ENCODE results near the gene PLEKHA8. TPM values are rescaled to one million over a fixed set of nuclear protein-coding genes. Genes with fewer than 3 reads are reported as not detected.

Gene PLEKHA8
- total RNA-seq, 4 donors from 2014 or later = 9.0 to 23.4 (median 13.0) TPM

- TF ChIP-seq EP300 (IDR thresholded peaks at IDR 0.05) (no peak), CTCF (IDR thresholded peaks at IDR 0.05) (no peak), POLR2A (IDR thresholded peaks at IDR 0.05) (no peak)
- Histone ChIP-seq H3K9me3 (no peaks in the 10 kb centered on the region), H3K4me3 (no peak overlapping the region), H3K27ac (peak overlapping the region in 3 of 4 donors; percentile 24 to 94 (median 87)), H3K4me1 (peaks cover 0 to 70% (median 26%) of the 10 kb centered on the region in 4 donors), H3K36me3 (peaks cover 0 to 36% (median 0%) of the 10 kb centered on the region in 3 donors), H3K27me3 (no peaks in the 10 kb centered on the region)
- 47 to 53% methylated on average over 3 of the region's 3 CpGs for whole genome bisulfite sequencing, 2 donors
- DNase-seq (ENCODE audit: low spot score in 2 of 2) = no peak
Observed at GRCh38 chr7:30162133-30162532, 133.9 kb downstream of the PLEKHA8 start.

DNA sequence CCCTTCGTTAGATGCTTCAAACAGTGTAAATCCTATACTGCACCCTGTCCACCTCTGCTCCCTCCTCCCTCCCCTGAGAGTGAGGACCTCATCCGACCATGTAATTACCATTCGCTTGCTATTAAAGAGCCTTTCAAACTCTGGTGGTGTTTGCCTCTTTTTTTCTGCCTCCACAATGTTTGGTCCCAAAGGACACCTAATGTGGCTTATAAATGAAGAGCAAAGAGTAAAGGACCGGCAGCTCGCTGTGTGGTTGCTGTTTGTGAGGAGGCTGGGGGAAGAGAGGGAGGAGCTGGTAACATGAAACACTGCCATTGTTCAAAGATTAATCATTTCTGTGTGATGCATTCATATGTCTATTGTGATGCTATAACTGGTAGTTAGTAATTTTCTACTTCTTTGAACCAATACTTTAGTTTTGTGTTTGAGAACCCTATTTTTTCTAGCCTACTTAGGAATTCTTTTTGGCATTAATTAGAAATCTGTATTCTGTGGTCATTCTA is 134.5 kb downstream of the PLEKHA8 start:
- TF ChIP-seq EP300 (IDR thresholded peaks at IDR 0.05) (peak in 1 of 2 donors; percentile 9), CTCF (IDR thresholded peaks at IDR 0.05) (no peak)
- Histone ChIP-seq H3K4me3 (no peak overlapping the region), H3K36me3 (peaks cover 0 to 31% (median 0%) of the 10 kb centered on the region in 3 donors), H3K27ac (peak overlapping the region in 3 of 4 donors; percentile 74 to 94 (median 87)), H3K9me3 (no peaks in the 10 kb centered on the region), H3K27me3 (no peaks in the 10 kb centered on the region), H3K4me1 (peaks cover 0 to 71% (median 27%) of the 10 kb centered on the region in 4 donors)
- 31 to 35% methylated on average over 5 of the region's 5 CpGs for WGBS, 2 donors
- no peak for DNase-seq (ENCODE audit: low spot score in 2 of 2)

DNA sequence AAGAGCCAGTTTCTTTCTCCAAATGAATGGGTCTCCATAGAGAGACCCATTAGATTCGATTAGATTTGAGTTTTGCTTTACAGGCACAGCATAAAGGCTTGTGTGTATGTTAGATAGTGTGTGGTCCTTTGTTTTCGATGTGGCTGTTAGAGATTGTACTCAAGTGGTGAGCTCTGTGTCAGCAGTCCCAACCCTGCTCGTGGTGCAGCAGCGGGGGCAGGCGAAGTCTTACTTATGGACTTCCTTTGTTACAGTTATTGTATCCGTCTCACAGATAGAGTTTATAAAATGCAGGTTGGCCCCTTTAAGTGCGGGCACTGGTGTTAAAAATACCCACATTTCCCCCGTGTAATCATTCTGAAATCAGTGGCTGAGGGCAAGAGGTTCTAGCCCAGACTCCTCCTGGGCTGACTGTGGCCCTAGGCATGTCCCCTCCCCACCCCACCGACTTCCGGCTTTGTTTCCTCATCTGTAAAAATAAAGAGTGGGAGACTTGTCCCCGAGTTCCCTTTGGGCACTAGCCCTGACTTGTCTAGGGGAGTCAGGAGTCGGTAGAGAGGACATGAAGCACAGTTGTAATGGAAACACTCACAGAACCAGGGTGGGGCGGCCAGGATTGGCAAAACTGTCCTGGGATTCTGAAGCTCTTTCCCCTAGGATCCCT is 135.2 kb downstream of the PLEKHA8 start:
- peaks cover 0 to 78% (median 30%) of the 10 kb centered on the region in 4 donors for H3K4me1 ChIP-seq
- no peak for DNase-seq (ENCODE audit: low spot score in 2 of 2)
- no peak overlapping the region for H3K4me3 ChIP-seq
- H3K9me3 ChIP-seq = no peaks in the 10 kb centered on the region
- peak overlapping the region; percentile 32 to 94 (median 80) for H3K27ac ChIP-seq
- H3K27me3 ChIP-seq = no peaks in the 10 kb centered on the region
- peak in 1 of 2 donors; percentile 24 for TF ChIP-seq EP300 (IDR thresholded peaks at IDR 0.05)
- TF ChIP-seq CTCF (IDR thresholded peaks at IDR 0.05) = no peak
- WGBS, 2 donors = 26 to 27% methylated on average over 13 of the region's 13 CpGs
- peaks cover 0 to 28% (median 0%) of the 10 kb centered on the region in 3 donors for H3K36me3 ChIP-seq

DNA sequence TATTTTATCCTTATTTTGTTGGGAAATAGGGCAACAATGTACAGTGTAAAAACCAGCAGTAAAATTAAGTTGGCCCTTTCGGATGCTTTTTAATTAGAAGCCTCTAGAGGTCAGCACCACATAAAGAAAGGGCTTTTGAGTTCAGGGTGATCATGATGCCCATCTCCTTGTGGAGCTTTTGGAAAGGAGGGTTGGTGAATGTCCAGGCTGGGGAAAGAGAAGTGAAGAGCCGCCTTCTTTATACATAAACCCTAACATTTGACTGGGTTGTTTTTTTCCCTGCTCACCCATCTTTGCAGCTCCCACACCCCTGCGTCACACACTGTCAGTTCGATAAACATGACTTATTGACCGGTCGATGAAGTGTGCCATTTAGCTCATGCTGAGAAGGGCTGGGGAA is 136.4 kb downstream of the PLEKHA8 start:
- DNase-seq (ENCODE audit: low spot score in 2 of 2) = no peak
- H3K36me3 ChIP-seq = peaks cover 0 to 17% (median 0%) of the 10 kb centered on the region in 3 donors
- H3K9me3 ChIP-seq = no peaks in the 10 kb centered on the region
- H3K27ac ChIP-seq = peak overlapping the region in 3 of 4 donors; percentile 74 to 94 (median 87)
- 56 to 58% methylated on average over 6 of the region's 6 CpGs for WGBS, 2 donors
- peaks cover 0 to 82% (median 40%) of the 10 kb centered on the region in 4 donors for H3K4me1 ChIP-seq
- no peaks in the 10 kb centered on the region for H3K27me3 ChIP-seq
- H3K4me3 ChIP-seq = no peak overlapping the region
- no peak for TF ChIP-seq POLR2A (IDR thresholded peaks at IDR 0.05)
- peak; percentile 42 to 58 (median 54) for TF ChIP-seq CTCF (IDR thresholded peaks at IDR 0.05)
- peak in 1 of 2 donors; percentile 37 for TF ChIP-seq EP300 (IDR thresholded peaks at IDR 0.05)

DNA sequence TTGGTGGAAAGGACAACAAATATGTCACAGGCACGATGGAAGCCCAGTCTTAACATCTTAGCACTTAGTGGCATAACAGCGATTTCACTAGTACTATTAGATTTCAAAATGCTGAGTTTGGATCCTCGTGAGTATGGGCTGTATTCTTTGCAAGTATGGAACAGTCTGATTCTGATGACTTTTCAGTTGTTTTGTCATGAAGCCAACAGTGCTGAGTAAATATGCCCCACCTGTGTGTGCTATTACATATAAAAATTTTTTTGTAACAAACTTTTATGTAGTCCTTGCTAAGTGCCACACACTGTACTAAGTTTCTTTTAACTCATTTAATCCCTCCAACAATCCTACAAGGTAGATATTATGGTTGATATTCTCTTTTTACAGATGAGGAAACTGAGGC is 137.4 kb downstream of the PLEKHA8 start:
- no peaks in the 10 kb centered on the region for H3K9me3 ChIP-seq
- H3K27ac ChIP-seq = peak overlapping the region in 2 of 4 donors; percentile 87 to 94
- H3K27me3 ChIP-seq = no peaks in the 10 kb centered on the region
- H3K4me1 ChIP-seq = peaks cover 0 to 84% (median 45%) of the 10 kb centered on the region in 4 donors
- no peak for DNase-seq (ENCODE audit: low spot score in 2 of 2)
- H3K36me3 ChIP-seq = peaks cover 0 to 7% (median 0%) of the 10 kb centered on the region in 3 donors
- no peak overlapping the region for H3K4me3 ChIP-seq
- TF ChIP-seq CTCF (IDR thresholded peaks at IDR 0.05) = no peak
- no peak for TF ChIP-seq POLR2A (IDR thresholded peaks at IDR 0.05)
- no peak for TF ChIP-seq EP300 (IDR thresholded peaks at IDR 0.05)
- WGBS, 2 donors = 80 to 90% methylated on average over 3 of the region's 3 CpGs

Data from tibial nerve (tissue), 4 donors.